Esophagus muscularis mucosa (tissue), 4 donors: ENCODE data around the gene REC8. TPM values are rescaled to one million over a fixed set of nuclear protein-coding genes. Genes with fewer than 3 reads are reported as not detected.
"Not testable (repeated sequence)": the region's sequence is repeated elsewhere in the genome, so short reads cannot be mapped to it uniquely, and the experiment has no call there.

ENCODE experiments used
- DNase-seq: peaks from one replicate; pipeline ENCODE4 v3.0.0-alpha.2; 2017; ENCODE audit errors: extremely low spot score
- H3K27ac ChIP-seq, 4 donors: fragments of 200-600 bp; sonication (generic); replicated peaks in 1 of 4; 1 replicate in 3 of 4; 2 replicates in 1 of 4; pipeline ENCODE4 v1.5.1; 2016 to 2019; ENCODE audit warnings: mild to moderate bottlenecking in 1 of 4
- H3K27me3 ChIP-seq, 4 donors: fragments of 200-600 bp; sonication (generic); one replicate each; pipeline versions ENCODE4 v1.5.1 to v1.6.0; 2016 to 2019
- H3K36me3 ChIP-seq, 4 donors: fragments of 200-600 bp; sonication (generic); one replicate each; pipeline ENCODE4 v1.5.1; 2016 to 2019
- H3K4me1 ChIP-seq, 4 donors: fragments of 200-600 bp; sonication (generic); one replicate each; pipeline ENCODE4 v1.5.1; 2016 to 2019
- H3K4me3 ChIP-seq, 4 donors: fragments of 200-600 bp; sonication (generic); 1 replicate in 2 of 4; 2 replicates in 2 of 4; pipeline ENCODE4 v1.5.1; 2016 to 2019; ENCODE audit warnings: mild to moderate bottlenecking in 4 of 4, moderate library complexity in 1 of 4
- H3K9me3 ChIP-seq, 4 donors: fragments of 200-600 bp; sonication (generic); 1 replicate in 3 of 4; 2 replicates in 1 of 4; pipeline ENCODE4 v1.5.1; 2016 to 2019
- CTCF ChIP-seq, 3 experiments: fragments of 200-600 bp in 2 of 3; fragments of 450-650 bp in 1 of 3; sonication (generic) in 2 of 3; IDR thresholded peaks; one replicate each; pipeline ENCODE4 v1.5.1; 2017 to 2019; ENCODE audit warnings: antibody characterized with exemption in 3 of 3, mild to moderate bottlenecking in 2 of 3, moderate library complexity in 1 of 3
- EP300 ChIP-seq: sonication (generic); formaldehyde crosslinking; IDR thresholded peaks from one replicate; pipeline ENCODE4 v1.6.1; 2017; ENCODE audit warnings: antibody characterized with exemption
- POLR2A ChIP-seq: fragments of 450-650 bp; IDR thresholded peaks from one replicate; pipeline ENCODE4 v1.6.1; 2017; ENCODE audit warnings: antibody characterized with exemption, moderate library complexity, mild to moderate bottlenecking, low read depth
- POLR2AphosphoS5 ChIP-seq, 2 donors: sonication (generic); formaldehyde crosslinking; IDR thresholded peaks; one replicate each; pipeline ENCODE4 v1.6.1; 2017; ENCODE audit warnings: antibody characterized with exemption in 2 of 2
- WGBS: methylation state at CpG from one replicate; pipeline ENCODE4 v1.1.5; 2018; 5-methylcytosine and 5-hydroxymethylcytosine counted together
- intact Hi-C: fragments of 100-400 bp; cut with DNase I; formaldehyde crosslinking; loops from one replicate; pipeline ENCODE4 v1.15.1; 2023
- total RNA-seq, 4 donors: library from RNA; depleted of rRNA; stranded (reverse); fragments of >200 nt; gene quantifications; one replicate each; pipeline versions ENCODE4 v1.1.0 to v1.2.1, GENCODE V29; 2016

The REC8 gene
- total RNA-seq, 4 donors from 2014 or later = 4.6 to 5.9 (median 5.0) TPM

- WGBS = under 1% methylated on average over 27 of the region's 89 CpGs
- H3K36me3 ChIP-seq = peaks cover 12 to 34% (median 29%) of the 10 kb centered on the region in 4 donors
- peak within 1 kb of the TSS; percentile 82 to 89 (median 84) for H3K4me3 ChIP-seq
- TF ChIP-seq EP300 (no peak), CTCF (IDR thresholded peaks at IDR 0.05) (no peak), POLR2AphosphoS5 (IDR thresholded peaks at IDR 0.05) (peak; percentile 94)
- intact Hi-C loops = loop anchor here (2.0 kb wide), 1 partner anchor 17 kb away; the partner anchor contains the start of gene CHMP4A
- peak; percentile 97 for DNase-seq
- H3K27ac ChIP-seq = peak within 1 kb of the TSS; percentile 95 to 98 (median 96)
- H3K4me1 ChIP-seq = peaks cover 32 to 61% (median 45%) of the 10 kb centered on the region in 4 donors
- H3K27me3 ChIP-seq = no peaks in the 10 kb centered on the region
- no peaks in the 10 kb centered on the region for H3K9me3 ChIP-seq
These were observed 23.5 kb downstream of the REC8 start, which contains the start of gene TM9SF1 for GRCh38 chr14:24195186-24196070. TSS of gene TM9SF1 (minus strand) at chr14:24195441. CDS start at chr14:24195019, 422 bp downstream.

DNA sequence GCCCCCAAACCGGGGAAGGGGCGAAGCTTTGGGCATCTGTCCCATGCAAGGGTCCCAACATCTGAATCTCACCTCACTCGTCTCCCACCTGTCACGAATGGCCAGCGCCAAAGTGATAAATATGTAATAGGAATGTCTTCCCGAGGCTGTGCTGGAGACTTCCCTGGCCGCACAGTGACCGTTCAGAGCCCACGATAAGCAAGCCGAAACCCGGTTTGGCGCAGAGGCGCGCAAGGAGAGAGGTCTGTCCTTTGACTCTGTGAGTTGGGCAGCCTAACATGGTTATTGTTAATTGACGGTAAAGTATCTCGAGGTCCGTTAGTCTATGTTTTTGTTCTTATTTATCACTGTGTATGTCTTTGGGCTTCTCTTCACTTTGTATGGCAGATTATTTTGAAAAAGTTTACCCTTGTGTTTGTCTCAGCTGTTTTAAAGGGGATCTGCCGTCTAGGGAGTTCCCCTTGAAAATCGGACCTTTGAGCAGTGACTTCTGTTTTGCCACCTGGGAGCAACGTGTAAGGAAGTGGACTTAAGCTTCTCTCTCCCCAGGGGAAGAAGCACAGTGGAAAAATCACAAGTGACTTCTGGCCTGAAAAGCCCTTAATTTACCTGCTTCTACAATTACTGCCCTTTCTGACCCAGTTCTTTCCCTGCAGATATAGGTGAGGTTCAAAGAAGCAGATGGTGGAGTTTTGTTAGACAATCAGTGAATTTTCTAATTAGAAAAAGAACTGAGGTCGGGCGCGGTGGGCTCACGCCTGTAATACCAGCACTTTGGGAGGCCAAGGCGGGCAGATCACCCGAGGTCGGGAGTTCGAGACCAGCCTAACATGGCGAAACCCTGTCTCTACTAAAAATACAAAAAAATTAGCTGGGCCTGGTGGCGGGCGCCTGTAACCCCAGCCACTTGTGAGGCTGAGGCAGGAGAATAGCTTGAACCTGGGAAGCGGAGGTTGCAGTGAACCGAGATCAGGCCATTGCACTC lies 24.5 kb downstream of the REC8 start:
- 37% methylated on average over 33 of the region's 33 CpGs for WGBS
- intact Hi-C loops = no loop called here
- TF ChIP-seq CTCF (IDR thresholded peaks at IDR 0.05) = no peak
- no peak for TF ChIP-seq EP300
- no peak for TF ChIP-seq POLR2AphosphoS5 (IDR thresholded peaks at IDR 0.05)
- TF ChIP-seq POLR2A = no peak

DNA sequence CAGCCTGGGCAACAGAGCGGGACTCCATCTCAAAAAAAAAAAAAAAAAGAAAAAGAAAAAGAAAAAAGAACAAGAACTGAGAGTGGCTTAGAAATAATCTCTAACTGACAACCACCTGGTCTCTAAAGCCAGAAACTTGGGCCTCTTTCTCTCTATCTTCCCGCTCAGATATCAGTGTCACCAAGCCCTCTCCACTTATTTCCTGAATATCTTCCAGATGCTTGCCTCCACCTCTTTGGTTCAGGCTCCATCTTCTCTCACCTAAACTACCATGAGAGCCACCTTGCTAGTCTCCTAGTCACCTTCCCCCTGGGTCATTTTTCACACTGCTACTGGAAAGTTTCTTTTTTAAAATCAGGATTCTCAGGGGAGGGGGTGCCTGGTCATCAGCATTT lies 25.2 kb downstream of the REC8 start:
- peaks cover 11 to 33% (median 23%) of the 10 kb centered on the region in 4 donors for H3K36me3 ChIP-seq
- no peaks in the 10 kb centered on the region for H3K27me3 ChIP-seq
- no peaks in the 10 kb centered on the region for H3K9me3 ChIP-seq
- peak overlapping the region in 2 of 4 donors; percentile 84 to 85 for H3K4me3 ChIP-seq
- peaks cover 32 to 57% (median 45%) of the 10 kb centered on the region in 4 donors for H3K4me1 ChIP-seq
- H3K27ac ChIP-seq = no peak overlapping the region
- WGBS = 85% methylated on average over 2 of the region's 2 CpGs
- intact Hi-C loops = no loop called here
- TF ChIP-seq EP300 (no peak), CTCF (IDR thresholded peaks at IDR 0.05) (no peak), POLR2A (no peak), POLR2AphosphoS5 (IDR thresholded peaks at IDR 0.05) (no peak)
- no peak for DNase-seq

More for the DNA sequence above, 24.5 kb downstream of the REC8 start:
- Histone ChIP-seq H3K4me3 (peak overlapping the region; percentile 82 to 89 (median 84)), H3K27me3 (no peaks in the 10 kb centered on the region), H3K27ac (peak overlapping the region; percentile 95 to 98 (median 96)), H3K9me3 (no peaks in the 10 kb centered on the region), H3K36me3 (peaks cover 11 to 34% (median 27%) of the 10 kb centered on the region in 4 donors), H3K4me1 (peaks cover 32 to 61% (median 45%) of the 10 kb centered on the region in 4 donors)
- no peak for DNase-seq

DNA sequence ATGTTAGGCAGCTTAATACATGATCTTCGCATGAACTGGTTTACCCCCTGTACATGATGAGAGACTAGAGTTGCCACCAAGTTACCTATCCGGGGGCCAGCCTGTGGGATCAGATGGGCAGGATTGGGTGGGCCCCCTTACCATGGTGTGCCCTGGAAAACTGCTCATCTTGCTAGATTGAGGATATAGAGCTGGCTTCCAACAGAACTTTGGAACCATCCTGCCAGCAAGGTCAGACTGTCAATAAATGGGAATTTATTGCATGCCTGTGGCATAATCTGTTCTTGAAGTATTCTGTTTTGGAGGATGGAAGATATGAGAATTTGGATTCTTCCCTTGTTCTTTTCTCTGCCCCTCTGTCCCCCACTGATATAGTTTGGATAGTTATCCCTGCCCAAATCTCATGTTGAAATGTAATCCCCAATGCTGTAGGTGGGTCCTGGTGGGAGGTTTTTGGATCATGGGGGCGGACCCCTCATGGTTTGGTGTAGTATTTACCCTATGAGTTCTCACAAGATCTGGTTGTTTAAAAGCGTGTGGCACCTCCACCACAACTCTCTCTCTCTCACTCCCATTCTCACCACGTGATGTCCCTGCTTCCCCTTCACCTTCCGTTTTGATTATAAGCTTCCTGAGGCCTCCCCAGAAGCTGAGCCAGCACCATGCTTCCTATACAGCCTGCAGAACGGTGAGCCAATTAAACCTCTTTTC lies 27.1 kb downstream of the REC8 start:
- Histone ChIP-seq H3K36me3 (peaks cover 0 to 39% (median 13%) of the 10 kb centered on the region in 4 donors), H3K4me3 (no peak overlapping the region), H3K27me3 (no peaks in the 10 kb centered on the region), H3K9me3 (no peaks in the 10 kb centered on the region), H3K27ac (no peak overlapping the region), H3K4me1 (peaks cover 31 to 43% (median 37%) of the 10 kb centered on the region in 4 donors)
- 80% methylated on average over 7 of the region's 7 CpGs for WGBS
- intact Hi-C loops = no loop called here
- TF ChIP-seq POLR2A = no peak
- TF ChIP-seq EP300 = no peak
- TF ChIP-seq CTCF (IDR thresholded peaks at IDR 0.05) = no peak
- no peak for TF ChIP-seq POLR2AphosphoS5 (IDR thresholded peaks at IDR 0.05)
- no peak for DNase-seq

DNA sequence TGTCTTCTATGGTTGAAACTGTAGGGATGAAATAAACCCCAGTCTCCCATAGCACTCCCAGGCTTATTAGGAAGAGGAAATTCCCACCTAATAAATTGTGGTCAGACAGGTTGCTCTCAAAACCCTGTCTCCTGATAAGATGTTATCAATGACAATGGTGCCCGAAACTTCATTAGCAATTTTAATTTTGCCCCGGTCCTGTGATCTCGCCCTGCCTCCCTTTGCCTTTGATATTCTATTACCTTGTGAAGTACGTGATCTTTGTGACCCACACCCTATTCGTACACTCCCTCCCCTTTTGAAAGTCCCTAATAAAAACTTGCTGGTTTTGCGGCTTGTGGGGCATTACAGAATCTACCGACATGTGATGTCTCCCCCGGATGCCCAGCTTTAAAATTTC lies 30.7 kb downstream of the REC8 start:
- H3K4me3 ChIP-seq, H3K27ac ChIP-seq, H3K9me3 ChIP-seq, intact Hi-C loops, DNase-seq, H3K27me3 ChIP-seq: not testable (repeated sequence)
- WGBS = 90% methylated on average over 8 of the region's 8 CpGs
- Histone ChIP-seq H3K36me3 (peaks cover 6 to 72% (median 33%) of the 10 kb centered on the region in 4 donors), H3K4me1 (peaks cover 7 to 15% (median 12%) of the 10 kb centered on the region in 4 donors)

DNA sequence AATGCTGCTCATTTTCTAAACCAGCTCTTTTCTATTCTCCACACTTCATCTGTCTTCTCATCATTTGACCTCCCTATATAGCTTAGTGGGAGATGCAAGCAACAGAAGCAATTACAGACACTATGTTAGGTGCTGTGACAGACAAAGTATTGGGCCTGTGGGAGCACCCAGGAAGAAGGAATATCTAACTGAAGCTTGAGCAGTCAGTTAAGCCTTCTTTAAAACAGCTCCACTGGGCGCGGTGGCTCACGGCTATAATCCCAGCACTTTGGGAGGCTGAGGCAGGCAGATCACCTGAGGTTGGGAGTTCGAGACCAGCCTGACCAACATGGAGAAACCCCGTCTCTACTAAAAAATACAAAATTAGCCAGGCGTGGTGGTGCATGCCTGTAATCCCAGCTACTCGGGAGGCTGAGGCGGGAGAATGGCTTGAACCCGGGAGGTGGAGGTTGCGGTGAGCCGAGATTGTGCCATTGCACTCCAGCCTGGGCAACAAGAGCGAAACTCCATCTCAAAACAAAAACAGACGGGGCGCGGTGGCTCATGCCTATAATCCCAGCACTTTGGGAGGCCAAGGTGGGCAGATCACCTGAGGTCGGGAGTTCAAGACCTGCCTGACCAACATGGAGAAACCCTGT lies 31.5 kb downstream of the REC8 start:
- H3K4me3 ChIP-seq, H3K27ac ChIP-seq, H3K9me3 ChIP-seq, DNase-seq, H3K4me1 ChIP-seq, intact Hi-C loops, H3K27me3 ChIP-seq: not testable (repeated sequence)
- H3K36me3 ChIP-seq = peaks cover 6 to 80% (median 37%) of the 10 kb centered on the region in 4 donors
- 95% methylated on average over 16 of the region's 16 CpGs for WGBS
